ENCODE data around the gene HEG1.

HEG1 gene

DNA sequence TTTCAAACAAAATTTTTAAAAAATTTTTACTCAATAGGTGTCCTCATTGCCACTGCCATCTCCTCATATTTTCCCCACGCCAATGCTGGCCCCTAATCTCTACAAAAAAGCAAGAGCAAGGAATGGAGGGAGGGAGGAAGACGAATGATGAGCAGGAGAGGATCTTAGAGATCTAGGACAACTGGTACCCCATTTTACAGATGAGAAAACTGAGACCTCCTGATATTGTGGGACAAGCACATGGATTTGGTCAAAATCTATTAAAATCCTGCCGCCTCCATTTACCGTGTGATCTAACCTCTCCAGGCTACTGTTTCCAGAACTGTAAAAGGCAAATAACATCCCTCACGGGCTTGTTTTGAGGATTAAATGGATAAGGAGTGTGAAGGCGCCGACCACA is 4.6 kb downstream of the HEG1 start:
- TF ChIP-seq, protein P1, sequence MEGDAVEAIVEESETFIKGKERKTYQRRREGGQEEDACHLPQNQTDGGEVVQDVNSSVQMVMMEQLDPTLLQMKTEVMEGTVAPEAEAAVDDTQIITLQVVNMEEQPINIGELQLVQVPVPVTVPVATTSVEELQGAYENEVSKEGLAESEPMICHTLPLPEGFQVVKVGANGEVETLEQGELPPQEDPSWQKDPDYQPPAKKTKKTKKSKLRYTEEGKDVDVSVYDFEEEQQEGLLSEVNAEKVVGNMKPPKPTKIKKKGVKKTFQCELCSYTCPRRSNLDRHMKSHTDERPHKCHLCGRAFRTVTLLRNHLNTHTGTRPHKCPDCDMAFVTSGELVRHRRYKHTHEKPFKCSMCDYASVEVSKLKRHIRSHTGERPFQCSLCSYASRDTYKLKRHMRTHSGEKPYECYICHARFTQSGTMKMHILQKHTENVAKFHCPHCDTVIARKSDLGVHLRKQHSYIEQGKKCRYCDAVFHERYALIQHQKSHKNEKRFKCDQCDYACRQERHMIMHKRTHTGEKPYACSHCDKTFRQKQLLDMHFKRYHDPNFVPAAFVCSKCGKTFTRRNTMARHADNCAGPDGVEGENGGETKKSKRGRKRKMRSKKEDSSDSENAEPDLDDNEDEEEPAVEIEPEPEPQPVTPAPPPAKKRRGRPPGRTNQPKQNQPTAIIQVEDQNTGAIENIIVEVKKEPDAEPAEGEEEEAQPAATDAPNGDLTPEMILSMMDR (IDR thresholded peaks at IDR 0.05; ENCODE audit: insufficient read depth, low read length, poor library complexity, severe bottlenecking), result no peak
- DNase-seq (ENCODE audit: extremely low read depth, insufficient read length), result no peak
- no peaks in the 10 kb centered on the region for H3K27me3 ChIP-seq (replicated peaks; ENCODE audit: control insufficient read depth, insufficient read depth, low read length)
- H3K36me3 ChIP-seq (ENCODE audit: control insufficient read depth, insufficient read depth, low read length), result peaks cover 2% of the 10 kb centered on the region
- H3K4me3 ChIP-seq (replicated peaks; ENCODE audit: low read depth, low read length), result peak overlapping the region; percentile 43

DNA sequence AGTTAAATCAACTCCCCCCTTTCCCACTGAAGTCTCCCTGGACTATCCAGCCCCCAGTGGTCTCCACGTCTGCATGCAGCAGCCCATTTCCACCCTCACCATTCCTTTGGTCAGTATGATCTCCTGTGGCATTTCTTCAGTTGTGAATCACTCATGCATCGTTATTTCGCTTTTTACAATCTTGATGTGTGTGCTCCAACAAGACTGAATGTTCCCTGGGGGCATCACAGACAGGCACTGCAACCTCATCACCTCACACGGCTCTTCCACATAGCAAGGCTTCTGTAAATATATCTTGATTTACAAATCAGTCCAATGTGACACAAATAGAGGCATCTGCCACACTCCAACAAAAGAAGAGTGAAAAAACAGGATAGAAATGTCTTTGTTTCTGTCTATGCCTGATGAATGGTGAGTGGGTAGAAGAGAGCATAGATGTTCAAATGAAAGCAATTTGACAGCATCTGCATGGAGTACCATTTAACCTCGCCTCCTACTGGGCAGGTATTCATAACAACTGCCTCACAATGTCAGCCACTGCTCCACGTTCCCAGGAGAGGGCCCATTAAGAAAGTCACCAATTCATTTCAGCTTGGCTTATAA is 5.2 kb downstream of the HEG1 start:
- Histone ChIP-seq H3K4me3 (replicated peaks; ENCODE audit: low read depth, low read length) (no peak overlapping the region), H3K36me3 (ENCODE audit: control insufficient read depth, insufficient read depth, low read length) (peaks cover 2% of the 10 kb centered on the region)
- TF ChIP-seq, protein P1 (IDR thresholded peaks at IDR 0.05; ENCODE audit: insufficient read depth, low read length, poor library complexity, severe bottlenecking), result no peak

DNA sequence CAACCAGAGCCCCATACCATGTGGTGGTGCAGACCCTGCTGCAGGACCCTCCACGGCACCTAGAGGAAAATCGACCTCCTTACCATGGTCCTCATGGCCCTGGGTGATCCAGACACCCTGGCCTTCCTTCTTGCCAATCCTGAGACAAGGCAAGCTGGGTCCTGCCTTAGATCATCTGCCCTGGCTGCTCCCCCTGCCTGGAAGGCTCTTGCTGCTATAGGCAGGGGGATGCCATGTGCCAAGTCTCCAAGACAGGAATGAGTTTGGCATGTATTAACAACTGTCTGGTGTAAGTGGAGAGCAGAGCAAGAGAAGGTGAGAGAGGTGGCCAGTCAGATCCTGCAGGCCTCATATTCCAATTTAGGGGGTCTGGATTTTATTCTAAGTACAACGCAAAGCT is 7.5 kb downstream of the HEG1 start:
- Histone ChIP-seq H3K4me3 (replicated peaks; ENCODE audit: low read depth, low read length) (no peak overlapping the region), H3K27me3 (replicated peaks; ENCODE audit: control insufficient read depth, insufficient read depth, low read length) (no peaks in the 10 kb centered on the region), H3K36me3 (ENCODE audit: control insufficient read depth, insufficient read depth, low read length) (peaks cover 5% of the 10 kb centered on the region)
- TF ChIP-seq, protein P1 (IDR thresholded peaks at IDR 0.05; ENCODE audit: insufficient read depth, low read length, poor library complexity, severe bottlenecking), result no peak
- DNase-seq (ENCODE audit: extremely low read depth, insufficient read length), result no peak

More for the DNA sequence above, 5.2 kb downstream of the HEG1 start:
- DNase-seq (ENCODE audit: extremely low read depth, insufficient read length), result no peak
- no peaks in the 10 kb centered on the region for H3K27me3 ChIP-seq (replicated peaks; ENCODE audit: control insufficient read depth, insufficient read depth, low read length)

DNA sequence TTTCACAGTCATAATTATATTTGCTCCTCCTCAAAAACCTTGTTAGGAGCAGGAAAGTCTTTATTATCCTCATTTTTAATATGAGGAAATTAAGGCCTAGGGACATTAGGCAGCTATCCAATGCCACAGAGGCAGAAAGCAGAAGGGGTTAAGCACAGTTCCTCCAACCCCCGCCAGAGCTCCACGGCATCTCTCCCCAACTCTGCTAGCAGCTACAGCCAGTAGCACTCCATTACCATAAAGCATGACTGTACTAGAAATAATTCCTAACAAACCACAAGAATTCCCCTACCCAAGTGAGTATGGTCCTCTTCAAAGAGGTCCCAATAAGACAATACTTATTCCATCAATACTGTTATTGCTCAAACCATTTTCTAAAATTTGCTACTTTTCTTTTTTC is 9.8 kb downstream of the HEG1 start:
- TF ChIP-seq, protein P1 (IDR thresholded peaks at IDR 0.05; ENCODE audit: insufficient read depth, low read length, poor library complexity, severe bottlenecking), result no peak
- DNase-seq (ENCODE audit: extremely low read depth, insufficient read length), result no peak
- H3K36me3 ChIP-seq (ENCODE audit: control insufficient read depth, insufficient read depth, low read length), result peaks cover 12% of the 10 kb centered on the region
- no peaks in the 10 kb centered on the region for H3K27me3 ChIP-seq (replicated peaks; ENCODE audit: control insufficient read depth, insufficient read depth, low read length)
- no peak overlapping the region for H3K4me3 ChIP-seq (replicated peaks; ENCODE audit: low read depth, low read length)

DNA sequence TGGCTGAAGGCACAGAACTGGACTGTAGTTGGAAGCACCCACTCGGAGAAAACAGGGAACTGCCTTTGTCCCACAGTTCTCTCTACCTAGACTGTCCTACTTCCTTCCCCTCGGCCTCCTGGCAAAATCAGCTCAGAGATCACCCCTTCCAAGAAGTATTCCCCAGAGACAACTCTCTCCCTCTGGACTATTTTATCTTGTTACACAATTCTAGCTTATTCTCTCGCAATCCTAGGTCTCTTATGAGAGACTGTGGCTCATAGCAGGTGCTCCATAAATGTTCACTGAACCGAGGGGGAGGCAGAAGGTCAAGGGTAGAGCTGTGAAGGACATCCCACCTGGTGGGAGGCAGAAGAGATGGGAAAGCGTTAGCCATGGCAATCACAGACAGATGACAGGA is 10.6 kb downstream of the HEG1 start:
- TF ChIP-seq, protein P1 (IDR thresholded peaks at IDR 0.05; ENCODE audit: insufficient read depth, low read length, poor library complexity, severe bottlenecking), result no peak
- no peak overlapping the region for H3K4me3 ChIP-seq (replicated peaks; ENCODE audit: low read depth, low read length)
- H3K36me3 ChIP-seq (ENCODE audit: control insufficient read depth, insufficient read depth, low read length), result peaks cover 12% of the 10 kb centered on the region
- no peak for DNase-seq (ENCODE audit: extremely low read depth, insufficient read length)
- no peaks in the 10 kb centered on the region for H3K27me3 ChIP-seq (replicated peaks; ENCODE audit: control insufficient read depth, insufficient read depth, low read length)
